ENCODE data around the gene TAS2R31. TPM values are rescaled to one million over a fixed set of nuclear protein-coding genes. Genes with fewer than 3 reads are reported as not detected.
A peak's percentile ranks its signal among the peaks of the same experiment; 100 is the strongest.
"Not testable (repeated sequence)": the region's sequence is repeated elsewhere in the genome, so short reads cannot be mapped to it uniquely, and the experiment has no call there.

TAS2R31 gene
- total RNA-seq, result 10 to 100 TPM in 2 of 8 experiments, 1 to 10 TPM in 6; 2.5 to 17.5 (median 4.7) TPM

- ATAC-seq (replicated peaks in 6 of 8), result no peak
These were observed at the start of gene TAS2R31 for GRCh38 chr12:11031307-11031706. TSS of gene TAS2R31 (minus strand) at chr12:11031407. CDS start at chr12:11031335, 72 bp downstream.

GRCh38 chr12:11078246-11078645 is 47.0 kb upstream of the TAS2R31 start:
- Histone ChIP-seq H3K4me1 (replicated peaks in 1 of 2) (no peaks in the 10 kb centered on the region), H3K4me3 (no peak overlapping the region), H3K27ac (no peak overlapping the region)
- no peak for ATAC-seq (replicated peaks in 6 of 8)
- 83 to 100% (median 95%) methylated on average over 1 of the region's 1 CpG; no CpG with 5 or more reads in 4 of the 10 experiments for WGBS, 10 experiments
- in situ Hi-C loops (cut with MboI; ENCODE audit: low pct_unique_long_range_greater_than_20kb in 2 of 9, low sequenced_read_pairs in 9 of 9, unreplicated experiment in 9 of 9), result no loop called here

More at GRCh38 chr12:11031307-11031706, at the start of gene TAS2R31:
- 83 to 100% (median 96%) methylated on average over 1 to 6 of the region's 6 CpGs; no CpG with 5 or more reads in 4 of the 10 experiments for WGBS, 10 experiments
- in situ Hi-C loops (cut with MboI; ENCODE audit: low pct_unique_long_range_greater_than_20kb in 2 of 9, low sequenced_read_pairs in 9 of 9, unreplicated experiment in 9 of 9), result no loop called here
- Histone ChIP-seq H3K4me1 (replicated peaks in 1 of 2) (no peaks in the 10 kb centered on the region), H3K27ac (no peak within 1 kb of the TSS), H3K4me3 (no peak within 1 kb of the TSS)

DNA sequence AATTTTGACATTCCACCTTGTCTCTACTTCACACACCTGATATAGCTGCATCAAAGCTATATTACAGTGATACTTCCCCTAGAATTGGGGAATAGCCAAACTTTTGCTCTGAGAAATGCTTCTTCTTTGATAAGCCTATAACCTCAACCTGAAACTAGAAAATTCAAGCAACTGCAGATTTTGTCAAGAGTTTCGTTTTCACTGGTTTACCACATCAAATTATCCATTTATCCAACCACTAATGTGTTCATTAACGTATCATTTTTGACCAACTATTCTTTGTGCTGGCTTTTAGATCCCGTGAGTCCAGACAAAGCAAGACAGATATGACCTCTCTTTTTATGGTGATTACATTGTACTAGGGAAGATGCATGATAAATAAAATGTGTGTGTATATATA is 44.4 kb upstream of the TAS2R31 start:
- in situ Hi-C loops (cut with MboI; ENCODE audit: low pct_unique_long_range_greater_than_20kb in 2 of 9, low sequenced_read_pairs in 9 of 9, unreplicated experiment in 9 of 9), result no loop called here

DNA sequence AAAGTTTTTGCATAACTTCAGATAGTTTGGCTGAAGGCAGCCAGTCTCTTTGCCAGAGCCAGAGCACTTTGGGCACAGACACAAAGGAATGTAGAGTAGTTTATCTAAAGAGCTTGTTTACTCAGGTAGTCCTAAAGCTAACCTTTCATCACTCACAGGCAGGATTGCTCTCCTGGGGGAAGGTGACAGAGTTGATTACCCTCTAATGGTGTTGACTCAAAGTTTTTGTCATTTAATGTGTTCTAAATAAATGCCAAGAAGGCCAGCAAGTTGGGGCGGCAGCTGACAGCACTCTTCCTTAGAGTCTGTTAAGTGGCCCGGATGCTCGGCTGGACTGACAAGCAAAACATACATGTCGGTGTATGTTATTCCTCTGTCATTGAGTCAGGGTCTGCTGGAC is 40.2 kb upstream of the TAS2R31 start:
- 40 to 100% (median 64%) methylated on average over 1 to 4 of the region's 4 CpGs; no CpG with 5 or more reads in 2 of the 10 experiments for WGBS, 10 experiments
- no peak for ATAC-seq (replicated peaks in 6 of 8)
- no peaks in the 10 kb centered on the region for H3K4me1 ChIP-seq (replicated peaks in 1 of 2)
- H3K27ac ChIP-seq, result no peak overlapping the region
- in situ Hi-C loops (cut with MboI; ENCODE audit: low pct_unique_long_range_greater_than_20kb in 2 of 9, low sequenced_read_pairs in 9 of 9, unreplicated experiment in 9 of 9), result no loop called here
- H3K4me3 ChIP-seq, result no peak overlapping the region

More for the DNA sequence above, 44.4 kb upstream of the TAS2R31 start:
- WGBS, 10 experiments, result 40 to 100% (median 85%) methylated on average over 1 to 3 of the region's 3 CpGs; no CpG with 5 or more reads in 6 of the 10 experiments
- H3K4me1 ChIP-seq (replicated peaks in 1 of 2), result no peaks in the 10 kb centered on the region
- H3K4me3 ChIP-seq, result no peak overlapping the region
- ATAC-seq (replicated peaks in 6 of 8), result no peak
- H3K27ac ChIP-seq, result no peak overlapping the region

- H3K27ac ChIP-seq, result no peak overlapping the region
- ATAC-seq (replicated peaks in 6 of 8), result peak in 1 of 8 experiments; percentile 29
- H3K4me3 ChIP-seq, result no peak overlapping the region
- 20 to 80% (median 50%) methylated on average over 1 of the region's 1 CpG; no CpG with 5 or more reads in 3 of the 10 experiments for WGBS, 10 experiments
- in situ Hi-C loops (cut with MboI; ENCODE audit: low pct_unique_long_range_greater_than_20kb in 2 of 9, low sequenced_read_pairs in 9 of 9, unreplicated experiment in 9 of 9), result no loop called here
- H3K4me1 ChIP-seq (replicated peaks in 1 of 2), result no peaks in the 10 kb centered on the region
These were observed 39.8 kb upstream of the TAS2R31 start for GRCh38 chr12:11070999-11071398.

DNA sequence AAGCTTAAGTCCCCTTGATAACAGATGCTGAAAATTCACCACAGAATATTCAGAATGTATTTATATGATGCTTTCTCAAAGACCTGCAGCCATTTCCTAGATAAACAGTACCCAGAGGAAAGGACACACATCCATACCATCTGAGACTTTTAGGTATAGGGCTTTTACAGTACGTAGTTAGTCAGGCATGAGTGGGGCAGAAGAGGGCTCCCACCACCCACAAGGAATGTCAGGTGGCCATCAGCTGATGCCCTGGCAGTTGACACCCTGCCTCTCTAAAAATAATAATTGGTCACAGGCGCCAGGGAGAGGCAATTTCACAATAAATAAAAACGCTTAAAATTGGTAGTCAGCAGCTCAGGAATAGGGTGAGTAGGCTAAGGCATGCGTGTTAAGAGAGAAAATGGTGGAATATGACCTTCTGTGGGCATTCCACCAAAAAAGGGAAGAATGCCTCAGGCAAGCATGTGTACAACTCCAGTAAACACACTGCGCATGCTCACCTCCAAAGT is 38.7 kb upstream of the TAS2R31 start:
- Histone ChIP-seq H3K4me3 (no peak overlapping the region), H3K27ac (no peak overlapping the region), H3K4me1 (replicated peaks in 1 of 2) (no peaks in the 10 kb centered on the region)
- in situ Hi-C loops (cut with MboI; ENCODE audit: low pct_unique_long_range_greater_than_20kb in 2 of 9, low sequenced_read_pairs in 9 of 9, unreplicated experiment in 9 of 9), result no loop called here
- 40 to 100% (median 89%) methylated on average over 1 to 5 of the region's 5 CpGs for WGBS, 10 experiments
- ATAC-seq (replicated peaks in 6 of 8), result peak in 1 of 8 experiments; percentile 31

GRCh38 chr12:11067514-11067913 is 36.3 kb upstream of the TAS2R31 start:
- in situ Hi-C loops (cut with MboI; ENCODE audit: low pct_unique_long_range_greater_than_20kb in 2 of 9, low sequenced_read_pairs in 9 of 9, unreplicated experiment in 9 of 9), result no loop called here
- H3K4me1 ChIP-seq (replicated peaks in 1 of 2), result no peaks in the 10 kb centered on the region
- no peak overlapping the region for H3K27ac ChIP-seq
- ATAC-seq (replicated peaks in 6 of 8), result peak in 3 of 8 experiments; percentile 30 to 88 (median 87)
- WGBS, 10 experiments, result 29 to 88% (median 67%) methylated on average over 1 to 2 of the region's 2 CpGs; no CpG with 5 or more reads in 3 of the 10 experiments
- H3K4me3 ChIP-seq, result no peak overlapping the region

- H3K4me1 ChIP-seq (replicated peaks in 1 of 2); H3K27ac ChIP-seq; H3K4me3 ChIP-seq; ATAC-seq (replicated peaks in 6 of 8); in situ Hi-C loops (cut with MboI; ENCODE audit: low pct_unique_long_range_greater_than_20kb in 2 of 9, low sequenced_read_pairs in 9 of 9, unreplicated experiment in 9 of 9): not testable (repeated sequence)
- 20 to 100% (median 100%) methylated on average over 1 of the region's 1 CpG; no CpG with 5 or more reads in 5 of the 10 experiments for WGBS, 10 experiments
These were observed 31.0 kb upstream of the TAS2R31 start, which contains the start of gene TAS2R46 for GRCh38 chr12:11062194-11062593. TSS of gene TAS2R46 (minus strand) at chr12:11062294. CDS start at chr12:11062294, 0 bp downstream.

GRCh38 chr12:11059784-11060183 is 28.6 kb upstream of the TAS2R31 start:
- peak in 6 of 8 experiments; percentile 28 to 95 (median 48) for ATAC-seq (replicated peaks in 6 of 8)
- H3K4me3 ChIP-seq, result no peak overlapping the region
- H3K27ac ChIP-seq, result no peak overlapping the region
- H3K4me1 ChIP-seq (replicated peaks in 1 of 2), result no peaks in the 10 kb centered on the region
- in situ Hi-C loops (cut with MboI; ENCODE audit: low pct_unique_long_range_greater_than_20kb in 2 of 9, low sequenced_read_pairs in 9 of 9, unreplicated experiment in 9 of 9), result no loop called here

- ATAC-seq (replicated peaks in 6 of 8), result no peak
These were observed 27.8 kb upstream of the TAS2R31 start for GRCh38 chr12:11059041-11059440.

DNA sequence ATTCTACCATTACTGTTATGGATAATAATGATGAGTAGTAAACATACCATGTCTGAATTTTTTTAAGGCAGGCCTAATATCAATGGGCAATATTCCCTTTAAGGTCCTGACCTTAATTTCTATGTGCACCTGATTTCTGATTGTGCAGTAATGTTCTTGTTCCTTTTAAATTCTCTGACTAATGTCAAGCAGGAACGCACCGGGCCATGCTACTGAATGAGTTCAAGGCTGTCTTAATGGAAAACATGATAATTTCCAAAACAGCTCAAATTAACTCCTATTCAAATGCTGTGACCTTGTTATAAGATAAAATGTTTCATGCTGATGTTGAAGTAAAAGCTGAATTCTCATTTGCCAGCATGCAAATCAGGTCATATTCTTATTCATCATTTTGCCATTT is 24.1 kb upstream of the TAS2R31 start:
- WGBS, 10 experiments, result 27 to 100% (median 100%) methylated on average over 2 of the region's 2 CpGs; no CpG with 5 or more reads in 1 of the 10 experiments
- no peaks in the 10 kb centered on the region for H3K4me1 ChIP-seq (replicated peaks in 1 of 2)
- H3K27ac ChIP-seq, result no peak overlapping the region
- no peak for ATAC-seq (replicated peaks in 6 of 8)
- in situ Hi-C loops (cut with MboI; ENCODE audit: low pct_unique_long_range_greater_than_20kb in 2 of 9, low sequenced_read_pairs in 9 of 9, unreplicated experiment in 9 of 9), result no loop called here
- H3K4me3 ChIP-seq, result no peak overlapping the region

More at GRCh38 chr12:11059041-11059440, 27.8 kb upstream of the TAS2R31 start:
- 83 to 100% (median 100%) methylated on average over 1 to 3 of the region's 3 CpGs; no CpG with 5 or more reads in 3 of the 10 experiments for WGBS, 10 experiments
- in situ Hi-C loops (cut with MboI; ENCODE audit: low pct_unique_long_range_greater_than_20kb in 2 of 9, low sequenced_read_pairs in 9 of 9, unreplicated experiment in 9 of 9), result no loop called here
- Histone ChIP-seq H3K4me1 (replicated peaks in 1 of 2) (no peaks in the 10 kb centered on the region), H3K27ac (no peak overlapping the region), H3K4me3 (no peak overlapping the region)

DNA sequence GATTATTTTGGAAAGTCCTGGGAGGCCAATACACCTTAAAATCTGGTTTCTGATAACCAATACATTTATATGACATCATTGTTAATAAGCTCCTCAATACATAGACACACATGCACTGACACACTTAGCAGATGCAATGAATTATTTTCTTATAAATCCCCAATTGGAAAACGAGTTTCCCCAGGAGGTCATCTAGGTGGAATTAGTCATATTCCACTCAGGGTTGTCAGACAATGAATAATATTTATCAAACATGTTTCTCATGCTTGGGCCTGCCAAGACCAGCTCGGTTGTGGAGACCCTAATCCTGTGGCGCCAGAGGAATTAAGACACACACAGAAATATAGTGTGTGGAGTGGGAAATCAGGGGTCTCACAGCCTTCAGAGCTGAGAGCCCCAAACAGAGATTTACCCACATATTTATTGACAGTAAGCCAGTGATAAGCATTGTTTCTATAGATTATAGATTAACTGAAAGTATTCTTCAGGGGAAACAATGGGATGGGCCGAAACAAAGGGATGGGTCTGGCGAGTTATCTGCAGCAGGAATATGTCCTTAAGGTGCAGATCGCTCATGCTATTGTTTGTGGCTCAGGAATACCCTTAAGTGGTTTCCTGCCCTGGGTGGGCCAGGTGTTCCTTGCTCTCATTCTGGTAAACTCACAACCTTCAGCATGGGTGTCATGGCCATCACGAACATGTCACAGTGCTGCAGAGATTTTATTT is 18.8 kb upstream of the TAS2R31 start:
- ATAC-seq (replicated peaks in 6 of 8); in situ Hi-C loops (cut with MboI; ENCODE audit: low pct_unique_long_range_greater_than_20kb in 2 of 9, low sequenced_read_pairs in 9 of 9, unreplicated experiment in 9 of 9); H3K4me1 ChIP-seq (replicated peaks in 1 of 2); H3K27ac ChIP-seq; H3K4me3 ChIP-seq: not testable (repeated sequence)
- 70 to 100% (median 100%) methylated on average over 1 to 7 of the region's 7 CpGs; no CpG with 5 or more reads in 1 of the 10 experiments for WGBS, 10 experiments

DNA sequence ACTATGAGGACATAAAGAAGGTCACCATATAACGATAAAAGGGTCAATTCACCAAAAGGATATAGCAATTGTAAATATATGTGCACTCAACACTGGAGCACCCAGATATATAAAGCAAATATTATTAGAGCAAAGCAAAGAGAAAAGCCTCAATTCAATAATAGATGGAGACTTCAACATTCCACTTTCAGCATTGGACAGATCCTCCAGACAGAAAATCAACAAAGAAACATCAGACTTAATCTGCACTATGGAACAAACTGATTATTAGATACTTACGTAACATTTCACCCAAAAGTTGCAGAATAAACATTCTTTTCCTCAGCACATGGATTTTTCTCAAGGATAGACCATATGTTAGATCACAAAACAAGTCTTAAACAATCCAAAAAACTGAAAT is 10.2 kb upstream of the TAS2R31 start:
- in situ Hi-C loops (cut with MboI; ENCODE audit: low pct_unique_long_range_greater_than_20kb in 2 of 9, low sequenced_read_pairs in 9 of 9, unreplicated experiment in 9 of 9); ATAC-seq (replicated peaks in 6 of 8): not testable (repeated sequence)
- WGBS, 10 experiments, result 46 to 100% (median 93%) methylated on average over 1 to 2 of the region's 2 CpGs

More for the DNA sequence above, 10.2 kb upstream of the TAS2R31 start:
- H3K4me3 ChIP-seq; H3K4me1 ChIP-seq (replicated peaks in 1 of 2); H3K27ac ChIP-seq: not testable (repeated sequence)
